Heart left ventricle (tissue), 13 donors: ENCODE results near the gene SCN8A.

Experiments
- POLR2A ChIP-seq, 2 donors: fragments of 450-650 bp; IDR thresholded peaks; one replicate each; pipeline ENCODE4 v1.6.1; 2017; ENCODE audit warnings: antibody characterized with exemption in 2 of 2, mild to moderate bottlenecking in 2 of 2, moderate library complexity in 2 of 2
- TF ChIP-seq, protein P1 (sequence below), 12 donors: fragments of 200-600 bp; sonication (generic) in 4 of 12; IDR thresholded peaks; one replicate each; pipeline versions ENCODE4 v1.5.0 to v1.8.0; 2018 to 2022; ENCODE audit warnings: antibody characterized with exemption in 12 of 12, mild to moderate bottlenecking in 5 of 12
- donor health status: ischemic (EF 13 %, LVEDD 7.1; RV severe dilation, severe dysfunction).
- donor health status: DM: no; HTN: yes; CAD: no.
- donor health status: DM: no; HTN: no; CAD: no.
- donor health status: ischemic (EF 25% LVEDD 6.9; RV normal size, moderate dysfunction).
- donor health status: ischemic (EF 25% LVEDD 5.7; RV mildly dilated, moderate dysfunction).
- donor health status: ischemic (EF 35%, LVEDD 5.7; RV mildly dilated, moderate dysfunction).
- donor health status: nonischemic (EF 11% LVEDD 7.7; RV severe dilation, severe dysfunction).
- donor health status: DM: yes; HTN: yes; CAD: no.
- donor health status: PGD.
- donor health status: ischemic (EF 29% LVEDD 5.4; RV normal size, mild dysfunction).
- donor health status: nonischemic (EF 23%, LVEDD 6.1; RV moderate dilation, normal function).

DNA sequence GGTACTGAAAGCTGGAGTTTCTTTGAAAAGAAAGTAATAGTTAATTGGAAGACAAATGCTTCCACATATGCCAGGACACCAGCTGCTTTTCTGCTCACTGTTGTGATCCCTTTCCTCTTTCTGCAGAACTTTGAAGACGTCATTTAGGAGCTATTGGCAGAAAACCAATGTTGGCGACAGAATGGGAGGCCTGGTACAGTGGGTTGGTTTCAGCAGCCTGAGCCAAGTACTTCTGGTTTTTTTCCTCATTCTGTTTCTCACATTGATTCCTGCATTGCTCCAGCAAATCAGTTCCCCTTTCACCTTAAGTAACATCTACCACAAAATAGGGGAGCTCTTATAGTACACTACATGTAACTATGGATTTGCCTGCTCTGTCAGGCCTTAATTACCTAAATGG, 160.6 kb downstream of the SCN8A start:
- TF ChIP-seq, protein P1, sequence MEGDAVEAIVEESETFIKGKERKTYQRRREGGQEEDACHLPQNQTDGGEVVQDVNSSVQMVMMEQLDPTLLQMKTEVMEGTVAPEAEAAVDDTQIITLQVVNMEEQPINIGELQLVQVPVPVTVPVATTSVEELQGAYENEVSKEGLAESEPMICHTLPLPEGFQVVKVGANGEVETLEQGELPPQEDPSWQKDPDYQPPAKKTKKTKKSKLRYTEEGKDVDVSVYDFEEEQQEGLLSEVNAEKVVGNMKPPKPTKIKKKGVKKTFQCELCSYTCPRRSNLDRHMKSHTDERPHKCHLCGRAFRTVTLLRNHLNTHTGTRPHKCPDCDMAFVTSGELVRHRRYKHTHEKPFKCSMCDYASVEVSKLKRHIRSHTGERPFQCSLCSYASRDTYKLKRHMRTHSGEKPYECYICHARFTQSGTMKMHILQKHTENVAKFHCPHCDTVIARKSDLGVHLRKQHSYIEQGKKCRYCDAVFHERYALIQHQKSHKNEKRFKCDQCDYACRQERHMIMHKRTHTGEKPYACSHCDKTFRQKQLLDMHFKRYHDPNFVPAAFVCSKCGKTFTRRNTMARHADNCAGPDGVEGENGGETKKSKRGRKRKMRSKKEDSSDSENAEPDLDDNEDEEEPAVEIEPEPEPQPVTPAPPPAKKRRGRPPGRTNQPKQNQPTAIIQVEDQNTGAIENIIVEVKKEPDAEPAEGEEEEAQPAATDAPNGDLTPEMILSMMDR (IDR thresholded peaks at IDR 0.05), result no peak
- no peak for TF ChIP-seq POLR2A (IDR thresholded peaks at IDR 0.05)
